ENCODE data around the gene BATF2. TPM values are rescaled to one million over a fixed set of nuclear protein-coding genes. Genes with fewer than 3 reads are reported as not detected.

BATF2 gene
- total and polyA plus RNA-seq, 2 donors (not counting 3 experiments of a cell fraction or from before 2014, with no cell fraction given): 0.75 TPM

- no peaks in the 10 kb centered on the region for H3K27me3 ChIP-seq (ENCODE audit: control insufficient read depth in 2 of 2, insufficient read depth in 2 of 2, low read length in 2 of 2)
- H3K9me1 ChIP-seq (replicated peaks; ENCODE audit: control insufficient read depth, extremely low read depth, insufficient read depth, low read length): no peaks in the 10 kb centered on the region
- dilution Hi-C loops (cut with MboI; ENCODE audit: extremely low pct_ligation_motif_present, low sequenced_read_pairs) (no loop called here), intact Hi-C loops (cut with micrococcal nuclease) (no loop called here)
- CTCF ChIA-PET: interaction anchor here (1.0 kb wide), 1 partner anchor 22 kb away, joined by 3 read pairs; the partner anchor contains the start of gene ARL2
- no peak overlapping the region for H3K4me2 ChIP-seq (ENCODE audit: insufficient read depth, low read length)
- no peaks in the 10 kb centered on the region for H4K20me1 ChIP-seq (replicated peaks; ENCODE audit: control insufficient read depth, extremely low read depth, insufficient read depth, low read length)
- H3K9me3 ChIP-seq (replicated peaks; ENCODE audit: control insufficient read depth, insufficient read depth, low read length): no peaks in the 10 kb centered on the region
- H3K4me1 ChIP-seq (ENCODE audit: control insufficient read depth, extremely low read depth, insufficient read depth, low read length): peaks cover 2% of the 10 kb centered on the region
- H3K9ac ChIP-seq (replicated peaks; ENCODE audit: extremely low read depth, insufficient read depth, low read length): no peak overlapping the region
- FAIRE-seq (no peak), DNase-seq (ENCODE audit: low read depth, low spot score) (no peak)
- POLR2A ChIA-PET: no interaction called here
- BruUV-seq (replicated peaks): no TSS peak
- TF ChIP-seq POLR2A (IDR thresholded peaks at IDR 0.05; ENCODE audit: low read depth, low read length) (no peak), MYC (IDR thresholded peaks at IDR 0.05; ENCODE audit: low read depth, low read length) (no peak), POLR2AphosphoS5 (IDR thresholded peaks at IDR 0.05; ENCODE audit: insufficient read depth, low read depth, low read length) (no peak), GATA2 (IDR thresholded peaks at IDR 0.05; ENCODE audit: insufficient read depth, insufficient read length, low read depth, low read length) (no peak), CTCF (IDR thresholded peaks at IDR 0.05; ENCODE audit: extremely low read depth in 1 of 2, insufficient read depth in 1 of 2, low read depth in 1 of 2, low read length in 2 of 2) (no peak), EZH2 (IDR thresholded peaks at IDR 0.05; ENCODE audit: borderline replicate concordance, low read depth, low read length, severe bottlenecking) (no peak), MAX (IDR thresholded peaks at IDR 0.05; ENCODE audit: insufficient read depth, insufficient read length) (no peak), JUN (IDR thresholded peaks at IDR 0.05; ENCODE audit: borderline replicate concordance, insufficient read depth, insufficient read length, low read depth) (no peak), FOS (IDR thresholded peaks at IDR 0.05; ENCODE audit: borderline replicate concordance, insufficient read depth, low read length) (no peak)
- no peak overlapping the region for H3K27ac ChIP-seq (ENCODE audit: insufficient read depth, low read depth, low read length)
- peaks cover 4 to 19% of the 10 kb centered on the region in 2 experiments for H3K36me3 ChIP-seq (ENCODE audit: control insufficient read depth in 2 of 2, extremely low read depth in 1 of 2, insufficient read depth in 2 of 2, low read length in 2 of 2)
- H3K4me3 ChIP-seq (replicated peaks in 1 of 3; ENCODE audit: insufficient read depth in 1 of 3, low read depth in 1 of 3, low read length in 3 of 3): no peak overlapping the region
- H2AFZ ChIP-seq (ENCODE audit: low read depth, low read length): no peak overlapping the region
- no peaks in the 10 kb centered on the region for H3K79me2 ChIP-seq (ENCODE audit: control insufficient read depth, insufficient read depth, low read length)
Observed at GRCh38 chr11:65035579-65035978, 38.8 kb upstream of the BATF2 start.
